Testis (tissue), 2 donors: ENCODE results near the gene SCG3.

Experiments used
- CTCF ChIP-seq, 3 experiments: fragments of 450-650 bp in 2 of 3; fragments of 200-600 bp in 1 of 3; sonication (generic) in 1 of 3; IDR thresholded peaks; one replicate each; pipeline ENCODE4 v1.5.1; 2016 to 2019; ENCODE audit warnings: antibody characterized with exemption in 3 of 3, mild to moderate bottlenecking in 2 of 3, moderate library complexity in 1 of 3
- POLR2A ChIP-seq: fragments of 450-650 bp; IDR thresholded peaks from one replicate; pipeline ENCODE4 v1.6.1; 2017; ENCODE audit warnings: antibody characterized with exemption, mild to moderate bottlenecking, moderate library complexity

- TF ChIP-seq CTCF (IDR thresholded peaks at IDR 0.05): no peak
- TF ChIP-seq POLR2A: no peak
Measured at GRCh38 chr15:51641490-51642130, 39.7 kb upstream of the SCG3 start.
